Natural killer cell (primary cell): ENCODE results near the gene NAA15. TPM values are rescaled to one million over a fixed set of nuclear protein-coding genes. Genes with fewer than 3 reads are reported as not detected.

Source experiments
- ATAC-seq, 3 donors: fragments of 150-1000 bp in 2 of 3; fragments of 200-7000 bp in 1 of 3; cut with Tn5 transposase; 1 replicate in 1 of 3; 2 replicates in 2 of 3; pipeline ENCODE4 v1.10.0; 2021; ENCODE audit warnings: mild to moderate bottlenecking in 2 of 3, moderate library complexity in 2 of 3
- DNase-seq, 2 donors: peaks; one replicate each; pipeline versions ENCODE4 v3.0.0 to v3.0.0-alpha.2; 2013 to 2021; ENCODE audit warnings: mixed read lengths in 1 of 2
- H3K27ac ChIP-seq: one replicate; pipeline ENCODE4 v1.5.1; 2013; ENCODE audit warnings: mild to moderate bottlenecking, low read length
- H3K27me3 ChIP-seq: one replicate; pipeline ENCODE4 v1.6.1; 2013; ENCODE audit warnings: low read length; ENCODE audit not compliant: control insufficient read depth, insufficient read depth
- H3K36me3 ChIP-seq: one replicate; pipeline ENCODE4 v1.6.1; 2013; ENCODE audit warnings: low read length; ENCODE audit not compliant: control insufficient read depth, insufficient read depth
- H3K4me1 ChIP-seq: one replicate; pipeline ENCODE4 v1.6.1; 2013; ENCODE audit warnings: low read length; ENCODE audit not compliant: control insufficient read depth, insufficient read depth
- H3K4me3 ChIP-seq: one replicate; pipeline ENCODE4 v1.5.1; 2013; ENCODE audit warnings: low read length
- H3K9me3 ChIP-seq: one replicate; pipeline ENCODE4 v1.6.1; 2013; ENCODE audit warnings: low read length; ENCODE audit not compliant: control insufficient read depth, insufficient read depth
- H3K27ac Mint-ChIP-seq, 2 donors: one replicate each; pipeline ENCODE4 v1.8.0; 2022; ENCODE audit warnings: mild to moderate bottlenecking in 2 of 2, mixed read lengths in 2 of 2, moderate library complexity in 1 of 2
- H3K27me3 Mint-ChIP-seq, 2 donors: one replicate each; pipeline ENCODE4 v1.8.0; 2022; ENCODE audit warnings: low read depth in 2 of 2, mixed read lengths in 2 of 2
- H3K36me3 Mint-ChIP-seq: one replicate; pipeline ENCODE4 v1.8.0; 2022; ENCODE audit warnings: mixed read lengths
- H3K4me1 Mint-ChIP-seq, 2 donors: one replicate each; pipeline ENCODE4 v1.8.0; 2022; ENCODE audit warnings: mixed read lengths in 2 of 2
- H3K4me3 Mint-ChIP-seq: one replicate; pipeline ENCODE4 v1.8.0; 2022; ENCODE audit warnings: mild to moderate bottlenecking, moderate library complexity, mixed read lengths
- H3K9me3 Mint-ChIP-seq, 2 donors: one replicate each; pipeline ENCODE4 v1.8.0; 2022; ENCODE audit warnings: mixed read lengths in 2 of 2
- CTCF ChIP-seq: fragments of 200-600 bp; IDR thresholded peaks from one replicate; pipeline ENCODE4 v1.8.0; 2022; ENCODE audit warnings: antibody characterized with exemption
- WGBS: methylation state at CpG from one replicate; pipeline ENCODE4 v1.1.7; 2013; ENCODE audit warnings: missing lambda C conversion rate; ENCODE audit not compliant: insufficient coverage; 5-methylcytosine and 5-hydroxymethylcytosine counted together
- intact Hi-C: fragments of 100-400 bp; cut with micrococcal nuclease; formaldehyde crosslinking; loops from one replicate; pipeline ENCODE4 v1.14.2; 2022
- total RNA-seq, 4 donors: library from RNA; stranded (reverse); fragments of 120-200 nt in 1 of 4; gene quantifications; one replicate each; pipeline versions ENCODE4 v1.2.3 to v1.2.4, GENCODE V29; 2013 to 2022

The NAA15 gene
- total RNA-seq, 3 donors from 2014 or later (not counting 1 experiment from before 2014, with no cell fraction given) = 56.7 to 66.3 (median 61.9) TPM

- WGBS = no CpG with 5 or more reads among the region's 1 CpG
- Histone ChIP-seq H3K27ac (no peak overlapping the region), H3K9me3 (no peaks in the 10 kb centered on the region), H3K27me3 (no peaks in the 10 kb centered on the region), H3K4me1 (no peaks in the 10 kb centered on the region), H3K4me3 (no peak overlapping the region), H3K36me3 (peaks cover 50% of the 10 kb centered on the region)
- DNase-seq (no peak), ATAC-seq (no peak)
- H3K4me1 Mint-ChIP-seq = peaks cover 6 to 8% of the 10 kb centered on the region in 2 donors
- intact Hi-C loops = no loop called here
- H3K4me3 Mint-ChIP-seq = no peak overlapping the region
- TF ChIP-seq CTCF = no peak
- H3K27ac Mint-ChIP-seq = peak overlapping the region; percentile 1 to 12
- peaks cover 24% of the 10 kb centered on the region for H3K36me3 Mint-ChIP-seq
- no peaks in the 10 kb centered on the region for H3K9me3 Mint-ChIP-seq
- no peaks in the 10 kb centered on the region for H3K27me3 Mint-ChIP-seq
These were observed 66.3 kb downstream of the NAA15 start for GRCh38 chr4:139367421-139368090.

DNA sequence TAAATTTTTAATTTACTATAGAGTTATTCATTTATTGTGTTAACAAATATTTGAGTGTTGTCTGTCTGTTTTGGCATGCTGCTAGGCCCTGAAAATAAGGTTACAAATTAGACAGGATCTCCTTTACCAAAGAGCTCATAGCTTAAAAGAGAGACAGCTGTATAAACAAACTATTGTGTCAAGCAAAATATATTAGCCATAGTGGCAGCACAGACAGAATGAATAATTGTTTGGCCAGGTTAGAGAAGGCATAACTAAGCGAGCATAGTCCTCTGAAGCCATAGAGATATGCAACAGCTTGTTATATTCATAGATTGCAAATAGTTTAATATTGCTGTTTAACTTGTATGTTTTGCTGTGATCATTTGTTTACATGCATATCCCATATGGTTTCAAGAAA lies 67.7 kb downstream of the NAA15 start:
- H3K4me3 Mint-ChIP-seq = no peak overlapping the region
- intact Hi-C loops = no loop called here
- H3K27ac Mint-ChIP-seq = no peak overlapping the region
- no peaks in the 10 kb centered on the region for H3K9me3 Mint-ChIP-seq
- peaks cover 24% of the 10 kb centered on the region for H3K36me3 Mint-ChIP-seq
- H3K27ac ChIP-seq = no peak overlapping the region
- H3K4me1 Mint-ChIP-seq = peaks cover 0 to 8% of the 10 kb centered on the region in 2 donors
- ATAC-seq (no peak), DNase-seq (no peak)
- H3K36me3 ChIP-seq = peaks cover 50% of the 10 kb centered on the region
- no peak for TF ChIP-seq CTCF
- WGBS = 100% methylated on average over 1 of the region's 1 CpG
- no peaks in the 10 kb centered on the region for H3K27me3 ChIP-seq
- no peaks in the 10 kb centered on the region for H3K27me3 Mint-ChIP-seq
- no peak overlapping the region for H3K4me3 ChIP-seq
- no peaks in the 10 kb centered on the region for H3K9me3 ChIP-seq
- H3K4me1 ChIP-seq = no peaks in the 10 kb centered on the region

GRCh38 chr4:139374251-139374650 lies 72.9 kb downstream of the NAA15 start:
- Histone ChIP-seq H3K36me3 (peaks cover 62% of the 10 kb centered on the region), H3K27me3 (no peaks in the 10 kb centered on the region), H3K4me1 (no peaks in the 10 kb centered on the region), H3K27ac (no peak overlapping the region), H3K9me3 (no peaks in the 10 kb centered on the region), H3K4me3 (no peak overlapping the region)
- DNase-seq (no peak), ATAC-seq (no peak)
- intact Hi-C loops = no loop called here
- WGBS = no CpG with 5 or more reads among the region's 1 CpG
- TF ChIP-seq CTCF = no peak
- H3K9me3 Mint-ChIP-seq = no peaks in the 10 kb centered on the region
- no peaks in the 10 kb centered on the region for H3K27me3 Mint-ChIP-seq
- peaks cover 0 to 4% of the 10 kb centered on the region in 2 donors for H3K4me1 Mint-ChIP-seq
- H3K27ac Mint-ChIP-seq = no peak overlapping the region
- H3K4me3 Mint-ChIP-seq = no peak overlapping the region
- peaks cover 20% of the 10 kb centered on the region for H3K36me3 Mint-ChIP-seq

GRCh38 chr4:139386421-139386820 lies 85.1 kb downstream of the NAA15 start:
- 100% methylated on average over 3 of the region's 4 CpGs for WGBS
- Mint-ChIP-seq H3K27me3 (no peaks in the 10 kb centered on the region), H3K27ac (no peak overlapping the region), H3K4me3 (no peak overlapping the region), H3K4me1 (no peaks in the 10 kb centered on the region), H3K36me3 (no peaks in the 10 kb centered on the region), H3K9me3 (no peaks in the 10 kb centered on the region)
- TF ChIP-seq CTCF = no peak
- no peak overlapping the region for H3K27ac ChIP-seq
- DNase-seq = no peak
- H3K4me3 ChIP-seq = no peak overlapping the region
- H3K4me1 ChIP-seq = no peaks in the 10 kb centered on the region
- H3K36me3 ChIP-seq = peaks cover 57% of the 10 kb centered on the region
- no peaks in the 10 kb centered on the region for H3K9me3 ChIP-seq
- H3K27me3 ChIP-seq = no peaks in the 10 kb centered on the region
- ATAC-seq = no peak
- intact Hi-C loops = no loop called here
